OCI-LY1 (cell line): ENCODE results near the gene CBFA2T2.

Experiments used
- H2AFZ ChIP-seq: fragments of 200-600 bp; sonication (generic), shearing (Covaris generic); 2 replicates; pipeline ENCODE4 v1.6.0; 2014; ENCODE audit warnings: antibody characterized with exemption, mild to moderate bottlenecking, low read length
- H3F3A ChIP-seq: fragments of 200-600 bp; sonication (generic), shearing (Covaris generic); 2 replicates; pipeline ENCODE4 v1.6.0; 2014; ENCODE audit warnings: mild to moderate bottlenecking, antibody characterized with exemption, low read length, moderate library complexity; ENCODE audit not compliant: insufficient read depth
- H3K27ac ChIP-seq: fragments of 200-600 bp; sonication (generic); 2 replicates; pipeline ENCODE4 v1.5.1; 2014; ENCODE audit warnings: low read length, mixed run types, mild to moderate bottlenecking, low read depth; ENCODE audit not compliant: poor library complexity, severe bottlenecking
- H3K27me3 ChIP-seq: fragments of 200-600 bp; sonication (generic); 2 replicates; pipeline ENCODE4 v1.6.0; 2014; ENCODE audit warnings: antibody characterized with exemption, mild to moderate bottlenecking, low read length, moderate library complexity; ENCODE audit not compliant: insufficient read depth
- H3K36me3 ChIP-seq: fragments of 200-600 bp; sonication (generic); 2 replicates; pipeline ENCODE4 v1.6.1; 2014; ENCODE audit warnings: mild to moderate bottlenecking, antibody characterized with exemption, low read length, moderate library complexity, mixed read lengths; ENCODE audit not compliant: insufficient read depth
- H3K4me1 ChIP-seq: fragments of 200-600 bp; sonication (generic); 2 replicates; pipeline ENCODE4 v1.5.1; 2014; ENCODE audit warnings: mild to moderate bottlenecking, low read length, moderate library complexity; ENCODE audit not compliant: insufficient read depth, severe bottlenecking
- H3K4me2 ChIP-seq: fragments of 200-600 bp; sonication (generic), shearing (Covaris generic); 2 replicates; pipeline ENCODE4 v1.6.1; 2014; ENCODE audit warnings: low read length
- H3K4me3 ChIP-seq: fragments of 200-600 bp; sonication (generic); 2 replicates; pipeline ENCODE4 v1.5.1; 2014; ENCODE audit warnings: low read length, low read depth, mild to moderate bottlenecking, mixed read lengths; ENCODE audit not compliant: poor library complexity, severe bottlenecking
- H3K79me2 ChIP-seq: fragments of 200-600 bp; shearing (Covaris generic); 2 replicates; pipeline ENCODE4 v1.6.1; 2016; ENCODE audit warnings: mixed run types, low read length, mixed read lengths; ENCODE audit not compliant: insufficient read depth
- H3K9ac ChIP-seq: fragments of 200-600 bp; sonication (generic), shearing (Covaris generic); 2 replicates; pipeline ENCODE4 v1.6.1; 2014; ENCODE audit warnings: mild to moderate bottlenecking, low read length, mixed read lengths
- H3K9me2 ChIP-seq: fragments of 200-600 bp; sonication (generic), shearing (Covaris generic); 2 replicates; pipeline ENCODE4 v1.6.1; 2014; ENCODE audit warnings: low read depth, mild to moderate bottlenecking, low read length, mixed read lengths
- H3K9me3 ChIP-seq: fragments of 200-600 bp; shearing (Covaris generic); 2 replicates; pipeline ENCODE4 v1.6.1; 2014; ENCODE audit warnings: low read length, mixed read lengths
- H4K20me1 ChIP-seq: fragments of 200-600 bp; sonication (generic), shearing (Covaris generic); 2 replicates; pipeline ENCODE4 v1.6.0; 2016; ENCODE audit warnings: mild to moderate bottlenecking, low read length; ENCODE audit not compliant: insufficient read depth
- EZH2 ChIP-seq: fragments of 200-600 bp; sonication (generic), shearing (Covaris generic); IDR thresholded peaks from 2 replicates; pipeline ENCODE4 v1.8.0; 2017; ENCODE audit warnings: borderline replicate concordance, mixed run types, mild to moderate bottlenecking, antibody characterized with exemption, low read length, moderate library complexity, mixed read lengths
- TF ChIP-seq, protein P1 (sequence below): fragments of 200-600 bp; sonication (generic), shearing (Covaris generic); IDR thresholded peaks from 2 replicates; pipeline ENCODE4 v1.5.1; 2017; ENCODE audit warnings: mild to moderate bottlenecking, antibody characterized with exemption, low read length, moderate library complexity, mixed read lengths

Gene CBFA2T2

DNA sequence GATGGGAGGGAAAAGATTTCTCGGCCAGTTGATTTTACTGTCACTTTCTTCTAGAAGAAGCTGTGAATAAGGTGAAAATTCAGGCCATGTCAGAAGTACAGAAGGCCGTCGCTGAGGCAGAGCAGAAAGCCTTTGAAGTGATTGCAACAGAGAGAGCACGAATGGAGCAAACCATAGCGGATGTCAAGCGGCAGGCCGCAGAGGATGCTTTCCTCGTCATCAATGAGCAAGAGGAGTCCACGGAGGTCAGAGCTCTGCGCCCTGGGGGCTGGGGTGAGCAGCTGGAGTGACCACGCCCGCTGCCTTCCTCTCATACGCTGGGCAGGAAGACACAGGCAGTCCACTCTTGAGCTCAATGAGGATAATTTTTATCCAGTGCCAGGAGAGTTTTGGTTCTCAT is 150.4 kb downstream of the CBFA2T2 start:
- no peak overlapping the region for H2AFZ ChIP-seq
- no peak overlapping the region for H3K4me2 ChIP-seq
- no peaks in the 10 kb centered on the region for H3K9me2 ChIP-seq
- no peaks in the 10 kb centered on the region for H4K20me1 ChIP-seq
- no peak overlapping the region for H3K27ac ChIP-seq
- no peaks in the 10 kb centered on the region for H3K9me3 ChIP-seq
- no peaks in the 10 kb centered on the region for H3K4me1 ChIP-seq
- no peak overlapping the region for H3K4me3 ChIP-seq
- TF ChIP-seq EZH2 = no peak
- TF ChIP-seq, protein P1, sequence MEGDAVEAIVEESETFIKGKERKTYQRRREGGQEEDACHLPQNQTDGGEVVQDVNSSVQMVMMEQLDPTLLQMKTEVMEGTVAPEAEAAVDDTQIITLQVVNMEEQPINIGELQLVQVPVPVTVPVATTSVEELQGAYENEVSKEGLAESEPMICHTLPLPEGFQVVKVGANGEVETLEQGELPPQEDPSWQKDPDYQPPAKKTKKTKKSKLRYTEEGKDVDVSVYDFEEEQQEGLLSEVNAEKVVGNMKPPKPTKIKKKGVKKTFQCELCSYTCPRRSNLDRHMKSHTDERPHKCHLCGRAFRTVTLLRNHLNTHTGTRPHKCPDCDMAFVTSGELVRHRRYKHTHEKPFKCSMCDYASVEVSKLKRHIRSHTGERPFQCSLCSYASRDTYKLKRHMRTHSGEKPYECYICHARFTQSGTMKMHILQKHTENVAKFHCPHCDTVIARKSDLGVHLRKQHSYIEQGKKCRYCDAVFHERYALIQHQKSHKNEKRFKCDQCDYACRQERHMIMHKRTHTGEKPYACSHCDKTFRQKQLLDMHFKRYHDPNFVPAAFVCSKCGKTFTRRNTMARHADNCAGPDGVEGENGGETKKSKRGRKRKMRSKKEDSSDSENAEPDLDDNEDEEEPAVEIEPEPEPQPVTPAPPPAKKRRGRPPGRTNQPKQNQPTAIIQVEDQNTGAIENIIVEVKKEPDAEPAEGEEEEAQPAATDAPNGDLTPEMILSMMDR = no peak
- H3K36me3 ChIP-seq = peaks cover 53% of the 10 kb centered on the region
- H3K27me3 ChIP-seq = no peaks in the 10 kb centered on the region
- H3K79me2 ChIP-seq = no peaks in the 10 kb centered on the region
- H3F3A ChIP-seq = no peaks in the 10 kb centered on the region
- H3K9ac ChIP-seq = no peak overlapping the region

DNA sequence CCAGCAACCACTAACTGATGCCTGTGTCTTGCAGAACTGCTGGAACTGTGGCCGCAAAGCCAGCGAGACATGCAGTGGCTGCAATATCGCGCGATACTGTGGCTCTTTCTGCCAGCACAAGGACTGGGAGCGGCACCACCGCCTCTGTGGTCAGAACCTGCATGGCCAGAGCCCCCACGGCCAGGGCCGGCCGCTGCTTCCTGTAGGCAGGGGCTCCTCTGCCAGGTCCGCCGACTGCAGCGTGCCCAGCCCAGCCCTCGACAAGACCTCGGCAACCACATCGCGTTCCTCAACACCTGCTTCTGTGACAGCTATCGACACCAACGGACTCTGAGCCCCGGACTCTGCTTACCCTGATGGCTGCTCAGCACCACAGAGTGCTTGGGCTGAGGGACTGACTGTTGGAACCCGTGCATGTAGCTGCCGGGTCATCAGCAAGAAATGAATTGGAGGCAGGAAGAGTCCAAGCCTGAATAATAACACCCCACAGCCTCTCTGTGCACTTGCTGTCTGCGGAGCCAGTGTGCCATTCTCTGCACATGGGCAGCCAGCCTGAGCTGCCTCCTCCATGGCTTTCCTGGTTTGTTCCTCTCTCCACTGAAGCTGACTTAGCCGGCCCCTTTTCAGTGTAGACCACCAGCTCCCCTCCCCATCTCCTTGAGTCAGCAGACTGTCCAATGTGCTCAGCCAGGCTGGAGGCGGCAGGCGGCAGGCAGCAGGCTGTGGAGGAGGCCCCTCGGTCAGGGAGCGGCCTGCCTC is 154.6 kb downstream of the CBFA2T2 start:
- Histone ChIP-seq H3K79me2 (no peaks in the 10 kb centered on the region), H3K9me3 (no peaks in the 10 kb centered on the region), H3K9ac (no peak overlapping the region), H4K20me1 (no peaks in the 10 kb centered on the region), H3K4me3 (no peak overlapping the region), H3F3A (no peaks in the 10 kb centered on the region), H3K27ac (no peak overlapping the region), H3K36me3 (peaks cover 39% of the 10 kb centered on the region), H3K27me3 (no peaks in the 10 kb centered on the region), H3K4me2 (no peak overlapping the region), H3K4me1 (peaks cover 6% of the 10 kb centered on the region), H3K9me2 (no peaks in the 10 kb centered on the region), H2AFZ (no peak overlapping the region)
- TF ChIP-seq, protein P1 = no peak
- no peak for TF ChIP-seq EZH2

DNA sequence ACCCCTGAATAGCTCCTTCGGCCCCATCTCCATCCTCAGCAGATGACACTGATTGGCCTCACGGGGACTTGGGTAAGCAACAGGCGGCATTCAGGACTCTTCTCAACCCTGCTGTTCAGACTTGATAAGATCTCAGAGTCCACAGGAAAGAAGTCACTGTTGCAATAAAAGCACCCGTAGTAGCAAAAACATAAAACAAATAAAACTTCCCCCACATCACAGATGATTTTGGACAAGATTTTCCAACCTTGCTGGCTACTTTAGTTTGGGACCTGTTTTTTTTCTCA is 155.1 kb downstream of the CBFA2T2 start:
- Histone ChIP-seq H3K27ac (no peak overlapping the region), H3K4me2 (no peak overlapping the region), H3K4me3 (no peak overlapping the region), H4K20me1 (no peaks in the 10 kb centered on the region), H3K36me3 (peaks cover 35% of the 10 kb centered on the region), H2AFZ (no peak overlapping the region), H3K9me2 (no peaks in the 10 kb centered on the region), H3K9ac (no peak overlapping the region), H3K79me2 (no peaks in the 10 kb centered on the region), H3K27me3 (no peaks in the 10 kb centered on the region), H3K9me3 (no peaks in the 10 kb centered on the region), H3K4me1 (peaks cover 6% of the 10 kb centered on the region), H3F3A (no peaks in the 10 kb centered on the region)
- no peak for TF ChIP-seq EZH2
- TF ChIP-seq, protein P1 = no peak
